CD14-positive monocyte (primary cell): ENCODE results near the gene AHI1. TPM values are rescaled to one million over a fixed set of nuclear protein-coding genes. Genes with fewer than 3 reads are reported as not detected.

ENCODE experiments used
- DNase-seq, 3 donors: peaks; one replicate each; pipeline ENCODE4 v3.0.0-alpha.2; 2011 to 2022
- H2AFZ ChIP-seq: 2 replicates; pipeline ENCODE4 v1.6.0; 2012; ENCODE audit warnings: mild to moderate bottlenecking, low read depth, low read length, inconsistent platforms; ENCODE audit not compliant: insufficient read depth, poor library complexity, severe bottlenecking
- H3K27ac ChIP-seq, 2 donors: 1 replicate in 1 of 2; 2 replicates in 1 of 2; pipeline ENCODE4 v1.5.1; 2012 to 2013; ENCODE audit warnings: low read length in 2 of 2, control low read depth in 1 of 2, inconsistent platforms in 1 of 2, low read depth in 1 of 2, mild to moderate bottlenecking in 1 of 2
- H3K27me3 ChIP-seq, 2 donors: one replicate each; pipeline versions ENCODE4 v1.6.0 to v1.6.1; 2011 to 2013; ENCODE audit warnings: low read length in 2 of 2; ENCODE audit not compliant: control insufficient read depth in 2 of 2, insufficient read depth in 2 of 2
- H3K36me3 ChIP-seq, 2 donors: replicated peaks in 1 of 2; 1 replicate in 1 of 2; 2 replicates in 1 of 2; pipeline versions ENCODE4 v1.5.1 to v1.6.1; 2012 to 2013; ENCODE audit warnings: low read length in 2 of 2, control low read depth in 1 of 2, inconsistent platforms in 1 of 2, mild to moderate bottlenecking in 1 of 2; ENCODE audit not compliant: insufficient read depth in 2 of 2, control insufficient read depth in 1 of 2
- H3K4me1 ChIP-seq, 2 donors: 1 replicate in 1 of 2; 2 replicates in 1 of 2; pipeline versions ENCODE4 v1.5.1 to v1.6.1; 2012 to 2013; ENCODE audit warnings: low read length in 2 of 2, control low read depth in 1 of 2, inconsistent platforms in 1 of 2, mild to moderate bottlenecking in 1 of 2, moderate library complexity in 1 of 2; ENCODE audit not compliant: insufficient read depth in 2 of 2, control insufficient read depth in 1 of 2
- H3K4me2 ChIP-seq: replicated peaks from 2 replicates; pipeline ENCODE3; 2012; ENCODE audit warnings: low read length, moderate library complexity, mild to moderate bottlenecking; ENCODE audit not compliant: poor library complexity, severe bottlenecking; ENCODE audit errors: extremely low read depth
- H3K4me3 ChIP-seq, 3 experiments: fragments of 200-600 bp in 1 of 3; sonication (generic) in 1 of 3; replicated peaks in 1 of 3; 1 replicate in 2 of 3; 2 replicates in 1 of 3; pipeline ENCODE4 v1.5.1; 2011 to 2013; ENCODE audit warnings: low read length in 3 of 3, mild to moderate bottlenecking in 3 of 3, control low read depth in 2 of 3, low read depth in 2 of 3, inconsistent platforms in 1 of 3, moderate library complexity in 1 of 3
- H3K79me2 ChIP-seq: 2 replicates; pipeline ENCODE4 v1.6.0; 2012; ENCODE audit warnings: mild to moderate bottlenecking, control low read depth, inconsistent platforms, low read length, moderate library complexity; ENCODE audit not compliant: insufficient read depth
- H3K9ac ChIP-seq: 2 replicates; pipeline ENCODE4 v1.6.0; 2017; ENCODE audit warnings: low read length, mild to moderate bottlenecking; ENCODE audit not compliant: insufficient read depth, poor library complexity, severe bottlenecking
- H3K9me3 ChIP-seq, 2 donors: replicated peaks in 1 of 2; 1 replicate in 1 of 2; 2 replicates in 1 of 2; pipeline versions ENCODE4 v1.5.1 to v1.6.1; 2012 to 2013; ENCODE audit warnings: low read length in 2 of 2, control low read depth in 1 of 2; ENCODE audit not compliant: control insufficient read depth in 1 of 2, insufficient read depth in 1 of 2
- H4K20me1 ChIP-seq: 2 replicates; pipeline ENCODE4 v1.6.0; 2012; ENCODE audit warnings: mild to moderate bottlenecking, low read length, control low read depth, moderate library complexity; ENCODE audit not compliant: insufficient read depth
- H3K27ac Mint-ChIP-seq, 7 donors: one replicate each; pipeline ENCODE4 v1.8.0; 2020; ENCODE audit warnings: mild to moderate bottlenecking in 7 of 7, mixed read lengths in 7 of 7, moderate library complexity in 6 of 7, inconsistent platforms in 2 of 7
- H3K27me3 Mint-ChIP-seq, 3 donors: one replicate each; pipeline ENCODE4 v1.8.0; 2021 to 2022; ENCODE audit warnings: low read depth in 3 of 3, mild to moderate bottlenecking in 3 of 3, mixed read lengths in 3 of 3, moderate library complexity in 3 of 3, inconsistent platforms in 1 of 3
- H3K36me3 Mint-ChIP-seq, 2 donors: one replicate each; pipeline ENCODE4 v1.8.0; 2020; ENCODE audit warnings: mixed read lengths in 2 of 2, inconsistent platforms in 1 of 2, mild to moderate bottlenecking in 1 of 2
- H3K4me1 Mint-ChIP-seq: one replicate; pipeline ENCODE4 v1.8.0; 2020; ENCODE audit warnings: mild to moderate bottlenecking, mixed read lengths
- H3K4me3 Mint-ChIP-seq, 2 donors: one replicate each; pipeline ENCODE4 v1.8.0; 2020; ENCODE audit warnings: mild to moderate bottlenecking in 2 of 2, mixed read lengths in 2 of 2, moderate library complexity in 1 of 2
- H3K9me3 Mint-ChIP-seq, 7 donors: one replicate each; pipeline ENCODE4 v1.8.0; 2020 to 2022; ENCODE audit warnings: mixed read lengths in 7 of 7, mild to moderate bottlenecking in 6 of 7, moderate library complexity in 6 of 7, inconsistent platforms in 2 of 7
- CTCF ChIP-seq: fragments of 200-600 bp; IDR thresholded peaks from one replicate; pipeline ENCODE4 v1.8.0; 2022; ENCODE audit warnings: antibody characterized with exemption, mild to moderate bottlenecking
- WGBS: methylation state at CpG from one replicate; pipeline ENCODE4 v1.1.5; 2013; ENCODE audit warnings: missing lambda C conversion rate; ENCODE audit not compliant: insufficient coverage; 5-methylcytosine and 5-hydroxymethylcytosine counted together
- intact Hi-C, 2 donors: fragments of 100-400 bp; cut with micrococcal nuclease; formaldehyde crosslinking; loops; one replicate each; pipeline versions ENCODE4 v1.15.0 to v1.15.1; 2023
- polyA plus RNA-seq, 3 donors: library from polyadenylated mRNA; depleted of rRNA in 1 of 3; unstranded in 2 of 3; stranded (reverse) in 1 of 3; fragments of 300-500 nt in 2 of 3; fragments of >200 nt in 1 of 3; fragmentation: Illumina TruSeq in 2 of 3; gene quantifications; 1 replicate in 2 of 3; 2 replicates in 1 of 3; pipeline ENCODE4 v1.2.3, GENCODE V29; 2012 to 2021

AHI1 gene
- polyA plus RNA-seq, 3 donors = 0.91 to 2.8 (median 1.4) TPM

DNA sequence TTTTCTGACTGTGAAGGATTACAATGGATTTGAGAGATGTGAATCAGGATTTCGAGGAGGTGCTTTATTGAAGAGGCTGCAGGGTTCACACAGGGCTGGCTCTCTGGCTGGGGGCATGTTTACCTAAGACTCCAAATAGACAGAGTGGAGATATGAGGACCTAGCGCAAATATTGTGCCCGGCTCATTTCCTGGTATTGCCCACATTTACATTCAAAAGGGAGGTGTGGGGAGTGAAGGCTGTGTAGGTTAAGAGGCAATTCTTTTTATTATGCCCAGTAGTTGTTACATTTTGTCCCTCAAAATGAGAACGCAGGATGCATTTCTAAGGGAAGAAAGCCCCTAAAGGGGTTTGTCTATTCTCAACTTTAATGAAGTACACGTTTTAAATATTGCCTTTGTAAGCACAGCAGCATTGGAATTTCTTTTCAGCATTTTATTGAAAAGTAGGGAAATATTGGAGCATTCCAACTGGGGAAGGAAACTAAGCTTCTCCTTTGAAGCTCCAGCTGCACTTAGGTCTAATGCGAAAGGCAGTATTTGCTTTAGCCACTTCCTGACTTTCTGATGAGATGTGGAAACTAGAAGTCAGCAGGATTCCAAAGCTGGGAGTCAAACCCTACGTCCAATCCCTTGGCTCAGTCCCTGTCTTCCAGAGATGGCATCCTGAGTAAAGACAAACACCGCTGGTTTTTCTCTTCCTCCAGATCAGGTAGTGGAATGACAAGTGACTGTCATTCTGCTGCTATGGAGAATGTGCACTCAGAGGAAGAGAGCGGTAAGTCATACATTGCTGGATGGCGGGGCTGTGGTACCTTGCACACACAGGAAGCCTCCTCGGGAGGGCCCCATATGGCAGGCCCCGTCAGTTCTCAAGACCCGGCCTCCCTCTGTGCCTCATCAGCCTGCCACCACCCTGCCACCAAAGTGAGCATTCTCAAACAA is 245.8 kb downstream of the AHI1 start:
- H3K27me3 Mint-ChIP-seq = no peaks in the 10 kb centered on the region
- TF ChIP-seq CTCF = no peak
- intact Hi-C loops = no loop called here
- H3K9me3 Mint-ChIP-seq = peaks cover 0 to 4% (median 2%) of the 10 kb centered on the region in 7 donors
- no peaks in the 10 kb centered on the region for H3K79me2 ChIP-seq
- no peak for DNase-seq
- peaks cover 37% of the 10 kb centered on the region for H3K4me1 Mint-ChIP-seq
- H3K27me3 ChIP-seq = no peaks in the 10 kb centered on the region
- no peaks in the 10 kb centered on the region for H3K36me3 Mint-ChIP-seq
- no peak overlapping the region for H3K9ac ChIP-seq
- H3K9me3 ChIP-seq = no peaks in the 10 kb centered on the region
- peak overlapping the region; percentile 21 for H2AFZ ChIP-seq
- H3K27ac ChIP-seq = no peak overlapping the region
- peaks cover 5 to 6% of the 10 kb centered on the region in 2 donors for H3K4me1 ChIP-seq
- H3K4me3 ChIP-seq = no peak overlapping the region
- H3K27ac Mint-ChIP-seq = peak overlapping the region in 2 of 7 donors; percentile 46 to 68
- H3K4me3 Mint-ChIP-seq = no peak overlapping the region
- no peak overlapping the region for H3K4me2 ChIP-seq
- H4K20me1 ChIP-seq = no peaks in the 10 kb centered on the region
- no peaks in the 10 kb centered on the region for H3K36me3 ChIP-seq
- 61% methylated on average over 7 of the region's 13 CpGs for WGBS

GRCh38 chr6:135250751-135251497 is 246.6 kb downstream of the AHI1 start:
- no peak overlapping the region for H3K4me3 Mint-ChIP-seq
- Histone ChIP-seq H3K9ac (no peak overlapping the region), H3K4me2 (no peak overlapping the region), H3K27me3 (no peaks in the 10 kb centered on the region), H3K4me1 (peaks cover 5 to 6% of the 10 kb centered on the region in 2 donors), H3K4me3 (no peak overlapping the region), H3K36me3 (no peaks in the 10 kb centered on the region), H2AFZ (no peak overlapping the region), H3K27ac (no peak overlapping the region), H3K79me2 (no peaks in the 10 kb centered on the region), H3K9me3 (no peaks in the 10 kb centered on the region), H4K20me1 (no peaks in the 10 kb centered on the region)
- no peaks in the 10 kb centered on the region for H3K27me3 Mint-ChIP-seq
- no peak for DNase-seq
- peaks cover 0 to 4% (median 2%) of the 10 kb centered on the region in 7 donors for H3K9me3 Mint-ChIP-seq
- H3K4me1 Mint-ChIP-seq = peaks cover 35% of the 10 kb centered on the region
- peak overlapping the region in 2 of 7 donors; percentile 33 to 60 for H3K27ac Mint-ChIP-seq
- 96% methylated on average over 3 of the region's 9 CpGs for WGBS
- H3K36me3 Mint-ChIP-seq = no peaks in the 10 kb centered on the region
- intact Hi-C loops = no loop called here
- no peak for TF ChIP-seq CTCF
